D341Med (cell line): Measurements from ENCODE around the gene DNAJC25.
"Not testable (repeated sequence)": the region's sequence is repeated elsewhere in the genome, so short reads cannot be mapped to it uniquely, and the experiment has no call there.

Experiments
- DNase-seq: peaks from one replicate; pipeline ENCODE4 v3.0.0; 2012; ENCODE audit warnings: low spot score

The DNAJC25 gene

GRCh38 chr9:111668026-111668573 is 37.0 kb downstream of the DNAJC25 start:
- DNase-seq, result no peak

GRCh38 chr9:111668601-111669000 is 37.5 kb downstream of the DNAJC25 start:
- DNase-seq, result not testable (repeated sequence)

GRCh38 chr9:111674319-111674718 is 43.2 kb downstream of the DNAJC25 start:
- DNase-seq, result no peak

- no peak for DNase-seq
These were observed 45.0 kb downstream of the DNAJC25 start for GRCh38 chr9:111676116-111676515.

- no peak for DNase-seq
These were observed 47.2 kb downstream of the DNAJC25 start for GRCh38 chr9:111678293-111678692.

- no peak for DNase-seq
These were observed 48.1 kb downstream of the DNAJC25 start for GRCh38 chr9:111679199-111679598.

GRCh38 chr9:111683392-111683791 is 52.3 kb downstream of the DNAJC25 start:
- DNase-seq, result no peak

- DNase-seq, result peak; percentile 21
These were observed 60.7 kb downstream of the DNAJC25 start for GRCh38 chr9:111691672-111692329.

- no peak for DNase-seq
These were observed 65.7 kb downstream of the DNAJC25 start for GRCh38 chr9:111696796-111697195.

GRCh38 chr9:111700776-111701175 is 69.6 kb downstream of the DNAJC25 start:
- no peak for DNase-seq
